Globus pallidus (tissue), 1 donor: ENCODE results near the gene TMEM174.
"Not testable (repeated sequence)": the region's sequence is repeated elsewhere in the genome, so short reads cannot be mapped to it uniquely, and the experiment has no call there.

Experiments used
- DNase-seq: peaks from one replicate; pipeline ENCODE4 v3.0.0-alpha.2; 2015; ENCODE audit warnings: low spot score

The TMEM174 gene

DNA sequence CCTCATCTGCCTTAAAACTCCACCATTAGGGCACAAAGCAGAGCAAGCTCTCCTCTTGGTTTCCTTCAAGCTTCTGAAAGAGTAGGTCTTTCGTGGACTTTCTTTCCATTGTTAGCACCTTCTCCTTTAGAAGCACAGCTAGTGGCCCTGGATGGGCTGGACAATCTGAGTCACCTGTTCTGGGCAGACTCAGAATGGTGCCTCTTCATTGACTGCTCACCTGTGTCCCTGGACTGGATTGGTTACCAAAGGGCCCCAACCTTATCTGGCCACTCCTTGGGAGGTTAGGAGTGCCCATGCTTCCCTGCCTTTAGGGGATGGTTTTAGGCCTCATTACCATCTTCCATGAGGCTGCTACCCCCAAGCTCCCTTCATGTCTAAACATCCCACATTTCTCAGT lies 23.2 kb downstream of the TMEM174 start:
- DNase-seq = no peak

- no peak for DNase-seq
Measured at GRCh38 chr5:73197637-73198257, 24.8 kb downstream of the TMEM174 start.

- no peak for DNase-seq
Measured at GRCh38 chr5:73198833-73199592, 26.0 kb downstream of the TMEM174 start.

- DNase-seq = no peak
Measured at GRCh38 chr5:73199671-73200070, 26.7 kb downstream of the TMEM174 start.

DNA sequence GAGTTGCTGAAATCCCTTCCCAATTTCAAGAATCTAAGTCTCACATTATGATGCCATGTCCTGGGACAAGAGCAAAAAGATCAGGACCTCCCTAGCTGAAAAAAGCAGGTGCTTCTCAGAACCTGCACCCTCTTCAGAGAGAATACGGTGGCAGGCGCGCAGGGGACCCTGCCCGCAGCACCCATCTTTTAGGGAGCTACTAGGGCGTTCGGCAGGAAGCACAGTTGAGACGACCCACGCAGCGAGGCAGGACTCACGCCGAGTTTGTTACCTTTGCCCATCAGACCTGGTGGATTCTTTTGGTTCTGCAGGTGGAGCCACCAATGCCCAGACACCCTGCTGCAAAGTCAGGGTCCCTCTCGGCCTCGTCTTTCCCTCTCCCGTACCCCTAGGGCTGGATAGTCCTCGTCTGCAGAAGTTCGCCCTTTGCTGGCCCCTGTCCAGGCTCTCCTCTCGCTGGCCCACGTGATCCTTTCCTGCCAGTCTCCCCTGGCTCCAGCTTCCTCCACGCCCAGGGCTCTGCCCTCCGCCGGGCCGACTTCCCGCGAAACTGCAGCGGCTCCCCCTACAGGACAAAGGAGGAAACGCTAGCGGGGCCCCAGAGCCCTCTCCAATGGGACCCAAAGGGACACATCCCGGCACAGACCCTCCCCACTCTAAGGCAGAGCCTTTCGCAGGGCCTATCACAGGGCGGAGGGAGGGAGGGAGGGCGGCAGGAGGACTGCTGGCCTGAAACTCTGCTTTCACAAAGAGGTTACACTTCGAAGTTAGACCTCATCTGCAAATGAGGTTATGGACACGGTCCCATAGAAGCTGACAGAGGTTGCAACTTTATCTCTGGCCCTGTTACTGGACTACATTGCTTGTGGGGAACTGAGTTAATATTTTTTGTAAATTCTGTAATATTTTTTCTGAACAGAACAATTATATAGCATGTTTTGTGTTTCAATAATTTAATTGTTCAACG lies 28.8 kb downstream of the TMEM174 start:
- peak; percentile 59 for DNase-seq

- DNase-seq = no peak
Measured at GRCh38 chr5:73204332-73204731, 31.3 kb downstream of the TMEM174 start.

GRCh38 chr5:73204733-73205132 lies 31.7 kb downstream of the TMEM174 start:
- DNase-seq = no peak

GRCh38 chr5:73205305-73205704 lies 32.3 kb downstream of the TMEM174 start:
- no peak for DNase-seq

DNA sequence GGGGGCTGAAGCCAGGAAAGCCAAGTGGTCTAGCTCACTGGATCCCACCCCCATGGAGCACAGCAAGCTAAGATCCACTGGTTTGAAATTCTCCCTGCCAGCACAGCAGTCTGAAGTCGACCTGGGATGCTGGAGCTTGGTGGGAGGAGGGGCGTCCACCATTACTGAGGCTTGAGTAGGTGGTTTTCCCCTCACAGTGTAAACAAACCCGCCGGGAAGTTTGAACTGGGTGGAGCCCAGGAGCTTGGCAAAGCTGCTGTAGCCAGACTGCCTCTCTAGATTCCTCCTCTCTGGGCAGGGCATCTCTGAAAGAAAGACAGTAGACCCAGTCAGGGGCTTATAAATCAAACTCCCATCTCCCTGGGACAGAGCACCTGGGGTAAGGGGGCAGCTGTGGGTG lies 34.2 kb downstream of the TMEM174 start:
- DNase-seq = not testable (repeated sequence)

GRCh38 chr5:73209075-73209474 lies 36.1 kb downstream of the TMEM174 start:
- not testable (repeated sequence) for DNase-seq

- not testable (repeated sequence) for DNase-seq
Measured at GRCh38 chr5:73212693-73213092, 39.7 kb downstream of the TMEM174 start.

DNA sequence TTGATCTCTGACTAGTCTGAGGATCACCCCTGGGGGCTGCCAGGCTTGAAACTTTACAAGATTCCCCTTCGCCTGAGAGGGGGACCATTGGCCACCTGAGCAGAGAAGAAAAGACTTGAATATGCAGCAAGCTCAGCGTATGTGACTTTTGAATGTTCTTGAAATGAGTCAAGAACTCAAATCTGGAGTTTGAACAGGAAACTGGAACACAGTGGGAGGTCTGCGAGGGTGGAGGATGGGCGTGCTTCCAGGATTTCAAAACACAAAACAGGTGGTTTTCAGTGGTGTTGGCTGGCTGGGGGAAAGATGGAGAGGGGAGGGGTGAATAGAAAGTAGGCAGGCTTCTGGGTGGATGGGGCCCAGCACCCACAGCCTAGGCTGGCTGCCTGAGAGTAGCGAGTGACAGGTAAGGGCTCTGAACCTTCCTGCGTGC lies 40.6 kb downstream of the TMEM174 start:
- DNase-seq = no peak

DNA sequence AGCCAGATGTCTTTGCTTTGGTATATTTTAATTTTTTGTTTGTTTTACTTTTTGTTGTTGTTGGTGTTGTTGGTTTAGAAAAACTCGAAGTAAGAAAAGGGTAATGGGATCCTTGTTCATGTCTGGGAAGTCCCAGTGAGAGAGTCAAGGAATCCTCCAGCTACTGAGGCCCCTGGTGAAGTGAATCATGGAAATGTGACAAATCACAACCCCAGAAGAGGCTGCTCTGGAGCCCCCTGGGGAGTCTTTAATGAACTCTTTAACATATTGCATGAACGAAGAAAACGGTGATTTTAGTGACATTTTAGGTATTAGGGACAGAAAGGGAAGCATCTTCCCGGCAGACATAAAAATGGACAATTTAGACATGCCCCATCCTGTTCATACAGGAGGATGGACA lies 41.3 kb downstream of the TMEM174 start:
- no peak for DNase-seq

DNA sequence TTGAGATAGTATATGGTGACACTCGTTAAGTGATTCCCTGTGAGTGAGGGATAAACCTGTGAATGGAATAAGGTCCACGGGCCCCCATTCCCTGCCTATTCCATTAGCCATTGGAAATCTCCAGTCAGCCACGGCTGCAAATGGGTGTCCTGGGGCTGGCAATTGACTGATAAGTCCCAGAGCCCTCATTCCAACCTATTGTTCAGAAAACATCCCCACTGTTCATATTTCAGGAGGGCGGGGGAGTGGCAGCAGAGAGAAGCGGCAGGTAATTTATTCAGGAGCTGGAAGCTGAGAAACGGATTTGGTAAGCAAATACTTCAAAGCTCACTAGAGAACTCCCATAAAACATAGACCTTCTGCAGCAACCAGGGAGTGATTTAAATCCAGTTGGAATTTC lies 42.0 kb downstream of the TMEM174 start:
- no peak for DNase-seq

DNA sequence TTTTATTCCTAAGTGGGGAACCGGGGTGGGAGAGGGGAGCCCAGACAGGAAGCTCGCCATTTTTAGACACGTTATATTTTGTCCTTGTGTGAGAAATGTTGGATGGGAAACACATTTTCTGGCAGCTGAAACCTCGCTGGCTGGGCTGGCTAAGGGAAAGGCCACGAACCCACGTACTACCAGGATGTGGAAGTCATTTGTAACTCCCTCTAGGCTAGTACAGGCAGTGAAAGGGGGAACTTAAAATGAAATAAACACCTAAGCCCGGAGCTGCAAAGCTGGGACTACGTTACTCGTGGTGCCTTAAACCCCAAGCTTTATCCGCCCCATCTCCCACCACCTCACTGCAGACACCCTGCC lies 42.5 kb downstream of the TMEM174 start:
- no peak for DNase-seq

GRCh38 chr5:73215891-73216610 lies 43.1 kb downstream of the TMEM174 start:
- DNase-seq = peak; percentile 70

GRCh38 chr5:73218552-73219171 lies 45.7 kb downstream of the TMEM174 start:
- DNase-seq = no peak

- not testable (repeated sequence) for DNase-seq
Measured at GRCh38 chr5:73219336-73219735, 46.3 kb downstream of the TMEM174 start.

- no peak for DNase-seq
Measured at GRCh38 chr5:73221161-73221560, 48.2 kb downstream of the TMEM174 start.

- DNase-seq = no peak
Measured at GRCh38 chr5:73221726-73222125, 48.7 kb downstream of the TMEM174 start.

DNA sequence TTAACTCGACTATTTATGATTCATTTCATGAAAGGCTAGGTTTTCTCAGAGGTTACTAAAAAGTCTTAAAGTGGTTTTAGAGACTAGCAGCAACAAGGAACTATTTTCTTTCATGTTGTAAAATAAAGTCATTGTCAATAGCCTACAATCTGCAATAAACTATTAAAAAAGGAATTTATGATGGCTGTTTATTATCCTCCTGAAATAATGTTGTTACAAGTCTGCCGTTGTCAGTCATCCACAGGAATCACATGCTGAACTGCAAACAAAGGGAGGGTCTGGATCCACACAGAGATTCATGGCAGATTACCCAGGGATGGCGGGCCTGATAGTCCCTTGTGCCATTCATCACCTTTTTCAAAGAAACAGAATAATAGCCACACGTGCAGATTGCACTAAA lies 49.2 kb downstream of the TMEM174 start:
- DNase-seq = no peak
